PC-3 (cell line): ENCODE data around the gene ARHGEF17.

Experiments used
- CTCF ChIP-seq: fragments of 300-600 bp; sonication (generic); conservative IDR thresholded peaks from 2 replicates; pipeline ENCODE4 v1.5.1; 2017; ENCODE audit warnings: antibody characterized with exemption, low read depth, mild to moderate bottlenecking, low read length
- EZH2 ChIP-seq: fragments of 300-600 bp; sonication (generic); IDR thresholded peaks from one replicate; pipeline ENCODE4 v1.6.1; 2017; ENCODE audit warnings: antibody characterized with exemption, mild to moderate bottlenecking, low read length; ENCODE audit not compliant: unreplicated experiment
- EZH2phosphoT487 ChIP-seq: fragments of 300-600 bp; sonication (generic); IDR thresholded peaks from 2 replicates; pipeline ENCODE4 v1.6.1; 2018; ENCODE audit warnings: mild to moderate bottlenecking, antibody characterized with exemption, low read length, borderline replicate concordance

- TF ChIP-seq CTCF, result no peak
- no peak for TF ChIP-seq EZH2phosphoT487
- TF ChIP-seq EZH2, result no peak
Observed at GRCh38 chr11:73399159-73399590, 91.1 kb downstream of the ARHGEF17 start.
